ENCODE results near the gene NOXA1. TPM values are rescaled to one million over a fixed set of nuclear protein-coding genes. Genes with fewer than 3 reads are reported as not detected.
"Not testable (repeated sequence)": the region's sequence is repeated elsewhere in the genome, so short reads cannot be mapped to it uniquely, and the experiment has no call there.

Gene NOXA1
- total RNA-seq, 3 donors from 2014 or later, result 2.9 to 13.8 (median 4.6) TPM

GRCh38 chr9:137376386-137376785 lies 46.8 kb upstream of the NOXA1 start:
- Histone ChIP-seq H3K27ac (no peak overlapping the region), H3K9me3 (no peaks in the 10 kb centered on the region), H3K36me3 (no peaks in the 10 kb centered on the region), H3K4me1 (no peaks in the 10 kb centered on the region), H3K4me3 (no peak overlapping the region), H3K27me3 (no peaks in the 10 kb centered on the region)
- no peak for DNase-seq (ENCODE audit: low spot score in 2 of 2)
- intact Hi-C loops (cut with DNase I; ENCODE audit: low total_unique reads), result no loop called here
- no peak for TF ChIP-seq POLR2A (IDR thresholded peaks at IDR 0.05)
- no peak for TF ChIP-seq CTCF (IDR thresholded peaks at IDR 0.05)
- no peak for TF ChIP-seq POLR2AphosphoS5 (IDR thresholded peaks at IDR 0.05)

GRCh38 chr9:137378688-137379410 lies 44.3 kb upstream of the NOXA1 start:
- DNase-seq (ENCODE audit: low spot score in 2 of 2); H3K27ac ChIP-seq; H3K9me3 ChIP-seq; H3K36me3 ChIP-seq; intact Hi-C loops (cut with DNase I; ENCODE audit: low total_unique reads); H3K4me1 ChIP-seq; H3K27me3 ChIP-seq; H3K4me3 ChIP-seq: not testable (repeated sequence)

GRCh38 chr9:137379761-137380161 lies 43.4 kb upstream of the NOXA1 start:
- Histone ChIP-seq H3K4me3 (no peak overlapping the region), H3K4me1 (no peaks in the 10 kb centered on the region), H3K36me3 (no peaks in the 10 kb centered on the region), H3K27ac (no peak overlapping the region), H3K9me3 (no peaks in the 10 kb centered on the region), H3K27me3 (no peaks in the 10 kb centered on the region)
- intact Hi-C loops (cut with DNase I; ENCODE audit: low total_unique reads), result no loop called here
- no peak for DNase-seq (ENCODE audit: low spot score in 2 of 2)
- TF ChIP-seq CTCF (IDR thresholded peaks at IDR 0.05) (no peak), POLR2AphosphoS5 (IDR thresholded peaks at IDR 0.05) (no peak), POLR2A (IDR thresholded peaks at IDR 0.05) (no peak)

- no peak overlapping the region for H3K4me3 ChIP-seq
- TF ChIP-seq CTCF (IDR thresholded peaks at IDR 0.05) (no peak), POLR2AphosphoS5 (IDR thresholded peaks at IDR 0.05) (no peak), POLR2A (IDR thresholded peaks at IDR 0.05) (no peak)
- intact Hi-C loops (cut with DNase I; ENCODE audit: low total_unique reads), result no loop called here
- no peaks in the 10 kb centered on the region for H3K36me3 ChIP-seq
- H3K9me3 ChIP-seq, result no peaks in the 10 kb centered on the region
- no peak for DNase-seq (ENCODE audit: low spot score in 2 of 2)
- H3K27ac ChIP-seq, result no peak overlapping the region
- H3K4me1 ChIP-seq, result no peaks in the 10 kb centered on the region
- no peaks in the 10 kb centered on the region for H3K27me3 ChIP-seq
These were observed 43.0 kb upstream of the NOXA1 start for GRCh38 chr9:137380171-137380570.

GRCh38 chr9:137380606-137381005 lies 42.6 kb upstream of the NOXA1 start:
- Histone ChIP-seq H3K4me3 (no peak overlapping the region), H3K36me3 (no peaks in the 10 kb centered on the region), H3K27me3 (no peaks in the 10 kb centered on the region), H3K27ac (no peak overlapping the region), H3K4me1 (no peaks in the 10 kb centered on the region), H3K9me3 (no peaks in the 10 kb centered on the region)
- intact Hi-C loops (cut with DNase I; ENCODE audit: low total_unique reads), result no loop called here
- TF ChIP-seq CTCF (IDR thresholded peaks at IDR 0.05), result no peak
- no peak for TF ChIP-seq POLR2A (IDR thresholded peaks at IDR 0.05)
- no peak for TF ChIP-seq POLR2AphosphoS5 (IDR thresholded peaks at IDR 0.05)
- no peak for DNase-seq (ENCODE audit: low spot score in 2 of 2)
